ENCODE results near the gene MYZAP. TPM values are rescaled to one million over a fixed set of nuclear protein-coding genes. Genes with fewer than 3 reads are reported as not detected.

The MYZAP gene
- total and polyA plus RNA-seq, 2 of the 8 experiments (the other 6 are each of a cell fraction or from before 2014, with no cell fraction given): 0.41 to 0.65 TPM

DNA sequence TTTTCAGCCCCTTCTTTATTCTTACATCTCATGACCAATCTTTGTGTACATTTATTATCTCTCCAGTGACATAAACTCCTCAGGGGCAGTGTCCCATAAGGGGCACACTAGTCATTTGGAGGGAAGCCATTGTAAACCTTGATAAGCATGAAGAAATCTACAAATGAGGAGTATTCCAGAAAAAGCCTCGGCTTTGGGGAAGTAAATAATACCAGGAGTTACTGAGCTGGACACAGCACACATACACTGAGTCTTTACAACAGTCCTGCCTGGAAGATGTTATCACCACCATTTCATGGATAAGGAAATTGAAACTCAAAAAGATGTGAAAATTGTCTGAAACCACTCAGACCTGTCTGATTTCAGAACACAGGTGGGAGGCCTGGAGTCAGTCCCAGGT is 99.4 kb downstream of the MYZAP start:
- Histone ChIP-seq H3K23ac (ENCODE audit: insufficient read length) (no peak overlapping the region), H3K18ac (ENCODE audit: extremely low read depth, low read length) (no peak overlapping the region), H3K4me1 (replicated peaks in 1 of 4; ENCODE audit: control insufficient read depth in 3 of 4, insufficient read depth in 4 of 4, low read length in 3 of 4) (no peaks in the 10 kb centered on the region), H4K20me1 (replicated peaks in 1 of 2; ENCODE audit: control insufficient read depth in 1 of 2, insufficient read depth in 2 of 2, low read length in 2 of 2) (no peaks in the 10 kb centered on the region), H3K14ac (ENCODE audit: insufficient read length) (no peak overlapping the region), H4K91ac (replicated peaks; ENCODE audit: insufficient read length, low read length) (no peak overlapping the region), H3K4me2 (ENCODE audit: insufficient read depth in 1 of 2, low read depth in 2 of 2, low read length in 2 of 2) (no peak overlapping the region), H2BK12ac (ENCODE audit: low read depth, low read length) (no peak overlapping the region), H2BK5ac (ENCODE audit: low read depth, low read length) (no peak overlapping the region), H3K27ac (ENCODE audit: low read depth, low read length) (no peak overlapping the region), H3K79me1 (ENCODE audit: low read depth, low read length) (no peaks in the 10 kb centered on the region), H2AFZ (ENCODE audit: low read length) (no peak overlapping the region), H3K56ac (replicated peaks; ENCODE audit: insufficient read length, low read depth, low read length) (no peak overlapping the region), H3K23me2 (ENCODE audit: low read depth, low read length) (no peaks in the 10 kb centered on the region), H4K8ac (ENCODE audit: extremely low read depth, insufficient read depth, low read length) (no peak overlapping the region), H2AK5ac (ENCODE audit: low read depth, low read length) (no peak overlapping the region), H3K4me3 (ENCODE audit: extremely low read depth in 1 of 4, insufficient read depth in 2 of 4, low read depth in 3 of 4, low read length in 4 of 4) (no peak overlapping the region), H3K4ac (replicated peaks; ENCODE audit: insufficient read length, low read depth, low read length) (no peak overlapping the region), H3K9ac (replicated peaks in 1 of 4; ENCODE audit: extremely low read depth in 1 of 4, low read depth in 3 of 4, low read length in 3 of 4) (no peak overlapping the region), H2BK120ac (replicated peaks; ENCODE audit: low read depth, low read length) (no peak overlapping the region), H4K5ac (ENCODE audit: insufficient read length, low read depth, low read length) (no peak overlapping the region), H3K79me2 (ENCODE audit: control insufficient read depth in 1 of 2, insufficient read depth in 2 of 2, low read length in 2 of 2) (no peaks in the 10 kb centered on the region), H2BK15ac (ENCODE audit: low read length) (no peak overlapping the region), H3K9me3 (ENCODE audit: insufficient read depth in 2 of 2, low read depth in 1 of 2, low read length in 1 of 2) (no peaks in the 10 kb centered on the region), H3K36me3 (ENCODE audit: control insufficient read depth in 2 of 4, insufficient read depth in 4 of 4, low read length in 3 of 4) (no peaks in the 10 kb centered on the region), H3K27me3 (replicated peaks in 1 of 4; ENCODE audit: control insufficient read depth in 3 of 4, extremely low read depth in 1 of 4, insufficient read depth in 3 of 4, low read length in 3 of 4) (no peaks in the 10 kb centered on the region), H2BK20ac (ENCODE audit: low read length) (no peak overlapping the region)
- FAIRE-seq (no peak), DNase-seq (ENCODE audit: low read depth in 1 of 2, low spot score in 2 of 2) (no peak)
- CTCF ChIA-PET (ENCODE audit: partially characterized antibody): no interaction called here
- WGBS, 2 experiments (ENCODE audit: extremely low coverage in 1 of 2, insufficient coverage in 1 of 2, insufficient read length in 1 of 2, insufficient replicate concordance in 2 of 2, low coverage in 1 of 2, low lambda C conversion rate in 2 of 2, missing lambda C conversion rate in 1 of 2): 93% methylated on average over 1 of the region's 1 CpG; no CpG with 5 or more reads in 1 of the 2 experiments
- POLR2A ChIA-PET (ENCODE audit: partially characterized antibody): interaction anchor here (1.4 kb wide), 1 partner anchor 15 kb away, joined by 5 read pairs; the partner anchor contains the start of gene POLR2M
- TF ChIP-seq ZNF274 (IDR thresholded peaks at IDR 0.05; ENCODE audit: borderline replicate concordance, extremely low read depth, low read length): no peak
- no peak for TF ChIP-seq CEBPB (IDR thresholded peaks at IDR 0.05; ENCODE audit: low read depth, low read length)
- no peak for TF ChIP-seq POU5F1 (IDR thresholded peaks at IDR 0.05; ENCODE audit: low read depth, low read length)
- TF ChIP-seq RXRA (IDR thresholded peaks at IDR 0.05; ENCODE audit: insufficient read depth, low read depth, low read length): no peak
- no peak for TF ChIP-seq EZH2 (IDR thresholded peaks at IDR 0.05; ENCODE audit: low read depth, low read length, severe bottlenecking)
- no peak for TF ChIP-seq CTBP2 (IDR thresholded peaks at IDR 0.05; ENCODE audit: borderline replicate concordance, insufficient read depth, insufficient read length, low read length)
- no peak for TF ChIP-seq CBX8 (IDR thresholded peaks at IDR 0.05; ENCODE audit: borderline replicate concordance, low read depth, low read length)
- TF ChIP-seq MAFK (IDR thresholded peaks at IDR 0.05; ENCODE audit: low read depth, low read length): no peak
- TF ChIP-seq RNF2 (IDR thresholded peaks at IDR 0.05; ENCODE audit: borderline replicate concordance, low read depth, low read length, missing control alignments, poor library complexity, severe bottlenecking): no peak
- no peak for TF ChIP-seq BCL11A (IDR thresholded peaks at IDR 0.05; ENCODE audit: low read depth in 2 of 2, low read length in 2 of 2)
- no peak for TF ChIP-seq EP300 (IDR thresholded peaks at IDR 0.05; ENCODE audit: borderline replicate concordance in 1 of 2, low read depth in 2 of 2, low read length in 2 of 2)
- TF ChIP-seq TAF7 (optimal IDR thresholded peaks at IDR 0.05; ENCODE audit: borderline replicate concordance, low read depth, low read length): no peak
- TF ChIP-seq KDM4A (IDR thresholded peaks at IDR 0.05; ENCODE audit: low read depth, low read length, severe bottlenecking): no peak
- TF ChIP-seq CHD2 (IDR thresholded peaks at IDR 0.05; ENCODE audit: low read length): no peak

All from H1 (cell line).